K562 (cell line): ENCODE data around the gene LRRC26. TPM values are rescaled to one million over a fixed set of nuclear protein-coding genes. Genes with fewer than 3 reads are reported as not detected.

ENCODE experiments used
- ARID1B ChIP-seq: fragments of 450-650 bp; IDR thresholded peaks from 2 replicates; pipeline ENCODE4 v1.6.1; 2016; ENCODE audit warnings: antibody characterized with exemption, mild to moderate bottlenecking, inconsistent platforms
- CBFB ChIP-seq: sonication (generic); formaldehyde crosslinking; IDR thresholded peaks from 2 replicates; pipeline ENCODE4 v1.4.0; 2020; ENCODE audit warnings: mild to moderate bottlenecking, missing genetic modification reagents
- CHD2 ChIP-seq: IDR thresholded peaks from 2 replicates; pipeline ENCODE4 v1.6.1; 2011; ENCODE audit warnings: low read depth, low read length
- FOXA3 ChIP-seq, 2 experiments: fragments of 450-650 bp in 1 of 2; sonication (generic) in 1 of 2; formaldehyde crosslinking; IDR thresholded peaks in 1 of 2; conservative IDR thresholded peaks in 1 of 2; 2 replicates each; pipeline versions ENCODE4 v1.4.0 to v1.8.0; 2020 to 2022; ENCODE audit warnings: mild to moderate bottlenecking in 2 of 2, missing genetic modification reagents in 1 of 2
- NR2C1 ChIP-seq, 2 experiments: fragments of 450-650 bp; IDR thresholded peaks; 2 replicates each; pipeline ENCODE4 v1.6.1; 2017; ENCODE audit warnings: mild to moderate bottlenecking in 2 of 2, antibody characterized with exemption in 1 of 2, inconsistent platforms in 1 of 2, missing compliant biosample characterization in 1 of 2, missing genetic modification characterization in 1 of 2
- PCBP1 ChIP-seq: fragments of 200-400 bp; formaldehyde crosslinking; IDR thresholded peaks from 2 replicates; pipeline ENCODE4 v1.6.1; 2018; ENCODE audit warnings: mild to moderate bottlenecking, low read depth, low read length; ENCODE audit not compliant: poor library complexity, severe bottlenecking
- PHF20 ChIP-seq: fragments of 450-650 bp; IDR thresholded peaks from 2 replicates; pipeline ENCODE4 v1.6.1; 2018; ENCODE audit not compliant: partially characterized antibody
- SNIP1 ChIP-seq: fragments of 450-650 bp; IDR thresholded peaks from 2 replicates; pipeline ENCODE4 v1.7.1; 2017; ENCODE audit warnings: low read depth, mild to moderate bottlenecking
- ZNF3 ChIP-seq: fragments of 250-450 bp; sonication (Bioruptor Pico); IDR thresholded peaks from 2 replicates; pipeline ENCODE4 v1.5.0; 2021; ENCODE audit warnings: mild to moderate bottlenecking, moderate library complexity
- ZNF76 ChIP-seq: fragments of 250-450 bp; sonication (Bioruptor Pico); IDR thresholded peaks from 2 replicates; pipeline ENCODE4 v1.4.0; 2020; ENCODE audit warnings: mild to moderate bottlenecking, moderate library complexity, borderline replicate concordance
- ZNF79 ChIP-seq: fragments of 250-450 bp; sonication (Bioruptor Pico); IDR thresholded peaks from 2 replicates; pipeline ENCODE4 v1.4.0; 2020; ENCODE audit warnings: low read depth, mild to moderate bottlenecking, moderate library complexity
- ZNF830 ChIP-seq: fragments of 250-450 bp; sonication (Bioruptor Pico); IDR thresholded peaks from 2 replicates; pipeline ENCODE4 v1.5.0; 2021; ENCODE audit warnings: mild to moderate bottlenecking
- polyA plus RNA-seq, 8 experiments: library from polyadenylated mRNA; depleted of rRNA in 4 of 8; stranded (reverse) in 5 of 8; unstranded in 3 of 8; fragments of >200 nt; fragmentation: Nextera tagmentation in 2 of 8; fragmentation: Illumina TruSeq in 1 of 8; extraction: Ambion mirVana in 2 of 8; extraction: Trizol in 1 of 8; gene quantifications; 2 replicates each; pipeline versions ENCODE4 v1.2.1 to v1.2.3, GENCODE V29; 2011 to 2014; ENCODE audit warnings: inconsistent platforms in 1 of 8, missing spikeins in 1 of 8
- total RNA-seq, 7 experiments: library from RNA; depleted of rRNA in 6 of 7; stranded (reverse); fragments of >200 nt in 6 of 7; fragmentation: Illumina TruSeq in 2 of 7; extraction: Trizol in 2 of 7; gene quantifications; 2 replicates each; pipeline versions ENCODE4 v1.2.1 to v1.2.3, GENCODE V29; 2011 to 2021; ENCODE audit warnings: low replicate concordance in 1 of 7
- TF ChIP-seq, protein P1 (sequence below), 2 experiments: fragments of 450-650 bp; conservative IDR thresholded peaks; 2 replicates each; pipeline ENCODE4 v1.6.1; 2017; ENCODE audit warnings: mild to moderate bottlenecking in 2 of 2, moderate library complexity in 2 of 2
- TF ChIP-seq, protein P2 (sequence below), 2 experiments: IDR thresholded peaks in 1 of 2; conservative IDR thresholded peaks in 1 of 2; 2 replicates each; pipeline ENCODE4 v1.6.1; 2016; ENCODE audit warnings: low read depth in 2 of 2, mild to moderate bottlenecking in 1 of 2, missing compliant biosample characterization in 1 of 2, missing genetic modification characterization in 1 of 2, moderate library complexity in 1 of 2

Gene LRRC26
- total and polyA plus RNA-seq, 9 of the 15 experiments (the other 6 are each of a cell fraction or from before 2014, with no cell fraction given): not detected

DNA sequence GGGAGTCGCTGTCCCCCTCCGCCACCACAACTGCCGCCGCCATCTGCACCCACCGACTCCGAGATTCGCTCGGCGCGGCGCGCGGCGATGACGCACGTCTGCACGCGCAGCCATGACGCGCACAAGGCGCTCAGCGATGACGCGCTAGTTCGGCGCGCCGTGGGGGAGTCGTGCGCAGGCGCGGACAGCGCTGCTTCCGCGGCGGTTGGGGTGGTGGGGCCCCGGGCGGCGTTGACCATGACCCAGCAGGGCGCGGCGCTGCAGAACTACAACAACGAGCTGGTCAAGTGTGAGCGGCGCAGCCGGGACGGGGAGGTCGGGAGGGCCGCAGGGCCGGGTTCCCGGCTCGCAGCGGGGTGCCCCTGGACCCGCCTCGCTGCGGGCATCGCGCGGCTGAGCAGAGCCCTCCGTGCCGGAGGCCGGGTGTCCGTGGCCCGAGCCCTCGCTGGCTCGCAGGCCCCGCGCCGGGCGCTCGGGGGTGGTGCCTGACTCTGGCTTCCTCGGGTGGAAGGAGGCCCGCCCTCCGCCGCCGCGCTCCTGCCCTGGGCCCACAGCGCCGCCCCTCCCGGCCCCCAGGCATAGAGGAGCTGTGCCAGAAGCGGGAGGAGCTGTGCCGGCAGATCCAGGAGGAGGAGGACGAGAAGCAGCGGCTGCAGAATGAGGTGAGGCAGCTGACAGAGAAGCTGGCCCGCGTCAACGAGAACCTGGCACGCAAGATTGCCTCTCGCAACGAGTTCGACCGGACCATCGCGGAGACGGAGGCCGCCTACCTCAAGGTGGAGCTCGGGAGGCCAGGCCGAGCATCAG, 18.8 kb upstream of the LRRC26 start, which contains the start of the genes ANAPC2 and SSNA1 (continued):
- TF ChIP-seq, protein P1, sequence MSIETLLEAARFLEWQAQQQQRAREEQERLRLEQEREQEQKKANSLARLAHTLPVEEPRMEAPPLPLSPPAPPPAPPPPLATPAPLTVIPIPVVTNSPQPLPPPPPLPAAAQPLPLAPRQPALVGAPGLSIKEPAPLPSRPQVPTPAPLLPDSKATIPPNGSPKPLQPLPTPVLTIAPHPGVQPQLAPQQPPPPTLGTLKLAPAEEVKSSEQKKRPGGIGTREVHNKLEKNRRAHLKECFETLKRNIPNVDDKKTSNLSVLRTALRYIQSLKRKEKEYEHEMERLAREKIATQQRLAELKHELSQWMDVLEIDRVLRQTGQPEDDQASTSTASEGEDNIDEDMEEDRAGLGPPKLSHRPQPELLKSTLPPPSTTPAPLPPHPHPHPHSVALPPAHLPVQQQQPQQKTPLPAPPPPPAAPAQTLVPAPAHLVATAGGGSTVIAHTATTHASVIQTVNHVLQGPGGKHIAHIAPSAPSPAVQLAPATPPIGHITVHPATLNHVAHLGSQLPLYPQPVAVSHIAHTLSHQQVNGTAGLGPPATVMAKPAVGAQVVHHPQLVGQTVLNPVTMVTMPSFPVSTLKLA (conservative IDR thresholded peaks at IDR 0.05): peak; percentile 94 to 98
- TF ChIP-seq CHD2 (peak; percentile 28; the same call in 1 of the 2 replicates), SNIP1 (no peak), ZNF79 (CRISPR knock-in tag) (no peak), ZNF3 (CRISPR knock-in tag) (no peak), ZNF76 (no peak), PCBP1 (no peak), PHF20 (peak; percentile 100), FOXA3 (CRISPR knock-in tag; conservative IDR thresholded peaks at IDR 0.05 in 1 of 2, IDR thresholded peaks at IDR 0.05 in 1 of 2) (no peak), NR2C1 (IDR thresholded peaks at IDR 0.05) (no peak), NR2C1 (tag; IDR thresholded peaks at IDR 0.05) (peak; percentile 26; the same call in 1 of the 2 replicates), ZNF830 (CRISPR knock-in tag) (no peak), ARID1B (peak; percentile 32; the same call in 1 of the 2 replicates), CBFB (no peak)
- TF ChIP-seq, protein P2, sequence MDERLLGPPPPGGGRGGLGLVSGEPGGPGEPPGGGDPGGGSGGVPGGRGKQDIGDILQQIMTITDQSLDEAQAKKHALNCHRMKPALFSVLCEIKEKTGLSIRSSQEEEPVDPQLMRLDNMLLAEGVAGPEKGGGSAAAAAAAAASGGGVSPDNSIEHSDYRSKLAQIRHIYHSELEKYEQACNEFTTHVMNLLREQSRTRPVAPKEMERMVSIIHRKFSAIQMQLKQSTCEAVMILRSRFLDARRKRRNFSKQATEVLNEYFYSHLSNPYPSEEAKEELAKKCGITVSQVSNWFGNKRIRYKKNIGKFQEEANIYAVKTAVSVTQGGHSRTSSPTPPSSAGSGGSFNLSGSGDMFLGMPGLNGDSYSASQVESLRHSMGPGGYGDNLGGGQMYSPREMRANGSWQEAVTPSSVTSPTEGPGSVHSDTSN (CRISPR knock-in tag; IDR thresholded peaks at IDR 0.05; ENCODE audit: low read depth): no peak
- TF ChIP-seq, protein P2 (tag; conservative IDR thresholded peaks at IDR 0.05; ENCODE audit: low read depth): no peak
